Measurements from ENCODE around the gene FRMPD1.
"Not testable (repeated sequence)": the region's sequence is repeated elsewhere in the genome, so short reads cannot be mapped to it uniquely, and the experiment has no call there.

Gene FRMPD1

DNA sequence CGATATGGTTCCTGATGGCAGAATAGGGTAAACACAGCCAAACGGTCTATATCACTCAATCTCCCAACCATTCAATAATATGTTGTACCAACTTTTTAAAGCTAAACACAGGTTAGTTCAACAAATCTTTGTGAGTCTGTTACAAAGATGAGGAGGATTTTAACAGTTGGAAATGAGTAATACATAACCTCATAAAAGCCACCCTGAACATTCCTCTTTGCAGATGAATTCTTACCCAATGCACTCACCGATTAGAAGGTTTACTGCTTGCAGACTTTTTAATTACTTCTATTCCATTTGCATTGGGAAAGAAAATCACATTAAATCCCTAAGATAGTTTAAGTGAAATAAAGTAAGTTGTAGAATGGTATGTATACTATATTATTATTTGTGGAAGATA is 79.5 kb downstream of the FRMPD1 start:
- FAIRE-seq = no peak
- no peak for DNase-seq (ENCODE audit: extremely low spot score, insufficient read length, low read depth)

DNA sequence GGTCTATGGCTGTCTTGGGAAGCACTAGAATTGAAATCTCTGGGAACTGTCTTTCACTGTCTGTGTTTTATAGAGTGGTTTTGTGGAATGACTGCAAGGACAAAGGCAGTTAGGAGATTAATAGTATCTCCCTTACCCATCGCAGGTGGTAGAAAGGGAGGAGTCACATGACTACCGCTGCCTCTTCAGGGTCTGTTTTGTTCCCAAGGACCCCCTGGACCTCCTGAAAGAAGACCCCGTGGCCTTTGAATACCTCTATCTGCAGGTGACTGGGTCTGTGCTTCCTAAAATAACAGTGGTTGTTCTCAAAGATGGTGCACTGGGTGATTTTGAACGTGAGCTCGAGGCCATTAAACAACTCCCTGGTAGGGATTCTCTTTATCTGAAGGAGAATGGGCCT is 80.1 kb downstream of the FRMPD1 start:
- DNase-seq (ENCODE audit: extremely low spot score, insufficient read length, low read depth) (no peak), FAIRE-seq (no peak)

DNA sequence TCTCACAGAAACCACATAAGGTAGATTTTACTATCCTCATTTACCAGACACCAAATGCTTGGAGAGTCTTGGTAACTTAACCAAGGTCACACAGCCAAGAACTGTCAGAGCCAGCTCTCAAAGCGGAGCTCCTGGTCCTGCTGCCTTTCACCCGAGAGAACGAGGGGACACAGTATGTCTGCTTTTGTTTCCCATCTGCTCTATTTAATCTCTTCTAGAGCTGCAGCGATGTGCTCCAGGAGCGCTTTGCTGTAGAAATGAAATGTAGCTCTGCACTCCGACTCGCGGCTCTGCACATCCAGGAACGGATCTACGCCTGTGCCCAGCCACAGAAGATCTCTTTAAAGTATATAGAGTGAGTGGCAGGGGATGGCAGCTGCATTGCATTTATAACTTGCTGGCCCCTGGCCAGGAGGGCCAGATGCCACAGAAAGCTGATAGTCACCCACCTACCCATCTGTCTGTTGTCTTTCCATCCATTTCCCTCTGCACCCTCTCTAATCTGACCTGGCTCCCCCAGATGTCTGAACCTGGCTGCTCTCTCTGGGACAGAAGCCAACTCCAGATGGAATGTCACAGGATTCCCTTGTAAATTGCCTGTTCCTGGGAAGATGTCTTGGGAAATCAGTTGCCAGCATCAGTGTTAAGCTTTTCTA is 81.5 kb downstream of the FRMPD1 start:
- FAIRE-seq (no peak), DNase-seq (ENCODE audit: extremely low spot score, insufficient read length, low read depth) (no peak)

DNA sequence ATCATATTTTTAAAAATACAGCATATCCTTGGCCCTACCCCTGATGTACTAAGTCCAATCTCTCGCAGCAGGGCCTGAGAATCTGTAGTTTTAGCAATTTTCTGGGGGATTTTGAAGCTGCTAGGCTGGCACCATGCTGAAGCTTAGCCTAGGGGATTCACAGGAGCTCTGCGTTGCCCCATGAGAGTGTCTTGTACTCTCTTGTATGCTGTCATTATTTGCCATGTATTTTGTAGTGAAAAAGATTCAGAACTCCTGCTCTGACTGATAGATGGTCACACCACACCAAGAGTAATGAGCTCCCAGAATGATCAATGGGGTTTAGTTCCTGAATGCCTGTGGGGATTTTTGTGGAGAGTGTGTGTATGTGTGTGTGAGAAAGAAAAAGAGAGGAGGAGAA is 82.2 kb downstream of the FRMPD1 start:
- DNase-seq (ENCODE audit: extremely low spot score, insufficient read length, low read depth) (no peak), FAIRE-seq (no peak)

DNA sequence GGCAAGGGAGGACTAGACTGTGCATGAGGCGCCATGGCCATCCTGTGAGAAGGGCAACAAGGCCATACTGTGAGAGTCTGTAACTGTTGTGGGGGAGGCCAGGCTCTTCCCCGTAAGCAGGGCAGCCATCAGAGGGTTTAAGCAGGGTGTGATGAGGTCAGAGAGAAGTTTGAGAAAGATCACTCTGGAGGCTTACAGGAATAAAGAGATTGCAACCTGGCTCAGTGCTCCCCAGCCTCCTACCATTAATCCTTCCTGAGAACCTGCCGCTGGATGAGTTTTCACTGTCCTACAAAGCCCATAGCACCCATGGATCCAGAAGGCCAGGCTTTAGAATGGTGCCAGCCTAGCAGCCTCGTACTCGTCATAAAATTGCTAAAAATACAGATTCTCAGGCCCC is 88.5 kb downstream of the FRMPD1 start:
- no peak for DNase-seq (ENCODE audit: extremely low spot score, insufficient read length, low read depth)
- no peak for FAIRE-seq

DNA sequence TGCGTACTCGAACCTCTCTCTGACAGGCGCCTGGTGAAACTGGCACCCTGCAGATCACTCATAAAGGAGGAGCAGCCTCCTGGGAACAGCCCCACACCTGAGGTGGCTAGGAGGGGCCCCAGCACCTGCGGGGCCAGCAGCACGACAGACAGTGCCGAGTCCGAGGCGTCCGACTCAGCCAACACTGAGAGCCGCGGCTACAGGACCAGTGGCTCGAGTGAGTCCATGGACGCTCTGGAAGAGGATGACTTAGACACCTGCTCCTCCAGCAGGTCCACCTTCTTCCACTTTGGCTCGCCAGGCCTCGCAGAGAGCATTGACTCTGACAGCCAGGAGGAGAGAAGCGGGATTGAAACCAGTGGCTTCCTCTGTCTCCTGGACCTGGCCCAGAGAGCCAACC is 89.4 kb downstream of the FRMPD1 start:
- DNase-seq (ENCODE audit: extremely low spot score, insufficient read length, low read depth) = no peak
- FAIRE-seq = no peak

DNA sequence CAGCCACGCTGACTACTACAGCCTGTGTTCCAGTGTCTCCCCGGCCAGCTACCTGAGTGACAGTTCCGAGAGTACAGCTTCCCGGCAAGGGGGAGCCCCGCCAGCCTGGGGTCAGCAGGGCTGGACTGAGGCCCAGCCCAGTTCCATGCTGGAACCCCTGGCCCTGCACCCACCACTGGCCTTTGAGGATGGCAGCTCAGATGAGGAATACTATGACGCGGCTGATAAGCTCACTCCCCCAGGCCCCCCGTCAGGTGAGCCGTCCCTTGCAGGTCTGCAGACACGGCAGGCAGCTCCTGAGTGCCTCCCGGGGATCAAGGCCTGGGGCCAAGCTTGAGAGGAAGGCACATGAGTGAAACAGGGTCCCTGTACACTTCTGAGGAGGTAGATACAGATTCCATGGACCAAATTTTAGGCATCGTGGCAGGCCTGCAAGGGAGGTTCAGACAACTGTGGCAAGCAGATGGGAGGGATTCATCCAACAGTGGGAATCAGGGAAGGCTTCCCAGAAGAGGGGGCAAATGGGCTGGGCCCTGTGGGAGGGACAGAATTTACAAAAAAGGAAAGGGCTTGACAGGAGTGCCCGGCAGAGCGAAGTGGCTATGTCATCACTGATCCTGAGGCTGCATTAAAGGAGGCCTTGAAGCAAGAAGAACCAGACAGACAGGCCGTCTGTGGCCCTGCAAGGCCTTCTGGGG is 90.0 kb downstream of the FRMPD1 start:
- DNase-seq (ENCODE audit: extremely low spot score, insufficient read length, low read depth) (no peak), FAIRE-seq (no peak)

DNA sequence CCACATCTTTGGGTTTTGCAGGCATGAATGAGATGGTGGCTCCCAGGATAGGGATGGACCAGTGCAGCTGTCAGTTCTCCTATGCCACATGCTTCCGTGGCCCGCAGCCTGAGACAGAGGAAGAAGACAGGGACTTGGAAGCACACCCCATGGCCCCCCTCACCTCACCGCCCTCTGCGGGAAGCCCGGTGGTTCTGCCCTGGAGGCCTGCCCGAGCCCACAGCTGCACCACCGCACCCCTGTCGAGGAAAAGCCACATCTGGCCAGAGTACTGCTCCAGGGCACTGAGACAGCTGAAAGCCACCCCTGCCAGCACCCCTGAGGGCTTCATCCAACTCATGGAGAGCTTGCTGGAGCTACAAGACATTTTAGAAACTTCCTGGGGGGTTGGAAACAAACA is 95.2 kb downstream of the FRMPD1 start:
- no peak for FAIRE-seq
- DNase-seq (ENCODE audit: extremely low spot score, insufficient read length, low read depth) = no peak

DNA sequence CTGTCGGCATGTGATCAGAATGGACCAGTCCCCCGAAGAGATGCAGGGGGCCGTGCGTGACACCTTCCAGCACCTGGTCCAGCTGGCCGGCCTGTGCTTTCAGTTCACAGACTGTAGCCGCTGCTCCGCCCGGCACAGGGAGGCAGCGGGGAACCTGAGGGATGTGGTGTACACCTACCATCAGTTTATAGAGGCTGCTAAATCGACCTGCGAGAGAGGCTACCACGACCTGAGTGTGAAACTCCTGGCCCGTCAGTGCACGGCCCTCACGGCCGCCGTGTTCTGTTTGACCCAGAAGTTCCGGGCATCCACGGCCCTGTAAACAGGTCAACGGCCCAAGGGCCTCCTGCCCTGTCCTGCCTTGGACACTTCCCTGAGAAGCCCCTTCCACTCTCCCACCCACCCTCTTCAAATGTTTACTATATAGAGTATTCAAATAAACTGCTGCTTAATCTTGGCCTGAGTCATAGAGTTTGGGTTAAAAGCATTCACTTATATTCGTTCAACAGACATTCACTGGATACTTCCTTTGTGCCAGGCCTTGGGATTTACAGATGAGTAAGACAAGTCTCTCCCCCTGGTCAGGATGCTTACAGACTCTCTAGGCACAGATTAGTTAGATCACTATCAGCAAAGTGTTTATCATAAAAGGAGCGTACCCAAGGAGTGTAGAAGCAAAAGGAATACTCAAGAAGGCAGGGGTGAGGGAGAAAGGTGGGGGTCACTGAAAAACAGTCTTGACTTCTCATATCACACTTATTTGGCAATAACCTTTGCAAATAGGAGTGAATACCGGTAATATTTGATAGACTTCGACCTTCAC is 95.9 kb downstream of the FRMPD1 start:
- no peak for DNase-seq (ENCODE audit: extremely low spot score, insufficient read length, low read depth)
- FAIRE-seq = no peak

DNA sequence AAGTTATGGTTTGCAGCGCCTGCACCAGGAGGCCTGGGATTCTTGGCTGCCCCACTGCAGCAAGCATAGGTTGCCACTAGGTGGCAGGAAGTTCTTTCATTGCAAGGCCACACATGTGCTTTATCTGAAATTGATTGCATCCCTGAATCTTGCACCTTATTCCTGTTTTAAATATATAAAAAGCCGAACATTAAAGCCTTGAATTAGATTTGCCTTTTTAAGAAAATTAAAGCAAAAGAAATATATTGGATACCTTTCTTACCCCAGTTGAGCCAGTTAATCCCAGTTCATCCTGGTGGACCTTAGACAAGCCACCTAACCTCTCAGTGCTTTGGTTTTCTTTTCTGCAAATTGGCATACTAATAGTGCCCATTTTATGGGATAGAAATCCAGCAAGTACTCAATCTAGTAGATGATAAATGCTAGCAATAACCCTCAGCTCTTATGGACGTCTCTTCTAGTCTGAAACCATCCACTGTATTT is 96.6 kb downstream of the FRMPD1 start:
- peak; percentile 69 for DNase-seq (ENCODE audit: extremely low spot score, insufficient read length, low read depth)
- peak; percentile 92 for FAIRE-seq

DNA sequence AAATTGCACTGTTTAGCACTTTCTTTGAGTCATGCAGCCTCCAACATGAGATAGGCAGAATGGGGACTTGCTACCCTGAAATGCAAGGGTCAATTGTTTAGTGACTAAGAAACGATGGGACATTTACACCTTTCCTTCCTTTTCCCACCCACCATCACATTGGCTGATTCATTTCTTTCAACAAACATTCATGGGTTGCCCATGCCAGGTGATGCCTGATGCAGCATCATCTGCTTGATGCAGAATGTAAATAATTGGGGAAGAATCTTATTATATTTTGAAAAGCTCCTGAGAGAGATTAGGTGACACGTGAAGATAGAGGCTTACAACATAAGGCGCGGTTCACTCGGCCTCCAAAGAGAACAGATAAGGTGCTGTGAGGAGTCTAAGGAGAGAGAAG is 98.4 kb downstream of the FRMPD1 start:
- DNase-seq (ENCODE audit: extremely low spot score, insufficient read length, low read depth) = no peak
- no peak for FAIRE-seq

DNA sequence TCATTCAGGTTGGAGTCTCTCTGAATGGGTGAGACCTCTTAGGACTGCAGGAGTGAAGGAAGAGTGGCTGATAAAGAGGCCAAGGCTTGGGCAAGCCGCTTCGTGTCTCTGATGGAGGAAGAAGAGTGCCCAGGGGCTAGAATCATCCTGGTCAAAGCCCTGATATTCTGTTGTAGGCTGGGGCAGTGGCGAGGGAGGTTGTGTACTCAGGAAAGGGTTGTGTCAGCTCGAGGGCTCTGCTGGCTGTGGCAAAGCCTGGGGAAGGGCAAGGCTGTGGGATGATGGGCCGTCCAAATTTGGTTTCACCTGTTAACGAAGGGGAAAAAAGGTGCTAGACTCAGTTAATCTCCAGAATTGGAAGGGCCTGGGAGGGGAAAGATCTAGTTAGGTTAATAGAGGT is 100.4 kb downstream of the FRMPD1 start:
- FAIRE-seq (no peak), DNase-seq (ENCODE audit: extremely low spot score, insufficient read length, low read depth) (no peak)

DNA sequence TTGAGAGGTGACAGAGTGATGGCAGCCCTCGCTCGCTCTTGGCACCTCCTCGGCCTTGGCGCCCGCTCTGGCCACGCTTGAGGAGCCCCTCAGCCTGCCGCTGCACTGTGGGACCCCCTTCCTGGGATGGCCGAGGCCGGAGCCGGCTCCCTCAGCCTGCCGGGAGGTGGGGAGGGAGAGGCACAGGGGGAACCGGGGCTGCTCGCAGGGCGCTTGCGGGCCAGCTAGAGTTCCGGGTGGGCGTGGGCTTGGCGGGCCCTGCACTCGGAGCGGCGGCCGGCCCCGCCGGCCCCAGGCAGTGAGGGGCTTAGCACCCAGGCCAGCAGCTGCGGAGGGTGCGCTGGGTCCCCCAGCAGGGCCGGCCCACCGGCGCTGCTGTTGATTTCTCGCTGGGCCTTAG is 101.0 kb downstream of the FRMPD1 start:
- FAIRE-seq; DNase-seq (ENCODE audit: extremely low spot score, insufficient read length, low read depth): not testable (repeated sequence)

DNA sequence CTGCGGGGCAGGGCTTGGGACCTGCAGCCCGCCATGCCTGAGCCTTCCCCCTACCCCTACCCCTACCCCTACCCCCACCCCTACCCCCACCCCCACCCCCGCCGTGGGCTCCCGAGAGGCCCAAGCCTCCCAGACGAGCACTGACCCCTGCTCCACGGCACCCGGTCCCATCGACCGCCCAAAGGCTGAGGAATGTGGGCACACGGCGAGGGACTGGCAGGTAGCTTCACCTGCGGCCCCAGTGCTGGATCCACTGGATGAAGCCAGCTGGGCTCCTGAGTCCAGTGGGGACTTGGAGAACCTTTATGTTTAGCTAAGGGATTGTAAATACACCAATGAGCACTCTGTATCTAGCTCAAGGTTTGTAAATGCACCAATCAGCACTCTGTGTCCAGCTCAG is 101.4 kb downstream of the FRMPD1 start:
- FAIRE-seq; DNase-seq (ENCODE audit: extremely low spot score, insufficient read length, low read depth): not testable (repeated sequence)

DNA sequence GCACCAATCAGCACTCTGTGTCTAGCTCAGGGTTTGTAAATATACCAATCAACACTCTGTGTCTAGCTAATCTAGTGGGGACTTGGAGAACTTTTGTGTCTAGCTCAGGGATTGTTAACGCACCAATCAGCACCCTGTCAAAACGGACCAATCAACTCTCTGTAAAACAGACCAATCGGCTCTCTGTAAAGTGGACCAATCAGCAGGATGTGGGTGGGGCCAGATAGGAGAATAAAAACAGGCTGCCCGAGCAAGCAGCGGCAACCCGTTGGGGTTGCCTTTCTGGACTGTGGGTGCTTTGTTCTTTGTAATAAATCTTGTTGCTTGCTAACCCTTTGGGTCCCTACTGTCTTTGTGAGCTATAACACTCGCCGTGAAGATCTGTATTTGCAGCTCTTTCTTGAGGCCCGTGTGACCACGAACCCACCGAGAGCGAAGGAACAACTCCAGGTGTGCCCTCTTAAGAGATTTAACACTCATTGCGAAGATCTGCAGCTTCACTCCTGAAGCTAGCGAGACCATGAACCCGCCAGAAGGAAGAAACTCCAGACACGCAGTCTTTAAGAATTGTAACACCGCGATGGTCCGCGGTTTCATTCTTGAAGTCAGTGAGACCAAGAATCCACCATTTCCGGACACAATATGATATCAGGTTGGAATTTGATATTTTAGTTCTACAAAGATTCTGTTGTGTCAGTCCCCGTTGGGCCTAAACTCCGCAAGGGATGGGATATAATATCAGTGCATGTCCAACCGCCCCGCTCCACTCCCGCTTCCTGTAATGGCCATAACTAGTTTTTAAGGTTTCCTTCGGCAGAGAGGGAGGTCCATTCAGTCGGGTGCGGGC is 102.1 kb downstream of the FRMPD1 start:
- DNase-seq (ENCODE audit: extremely low spot score, insufficient read length, low read depth) = no peak
- FAIRE-seq = no peak

DNA sequence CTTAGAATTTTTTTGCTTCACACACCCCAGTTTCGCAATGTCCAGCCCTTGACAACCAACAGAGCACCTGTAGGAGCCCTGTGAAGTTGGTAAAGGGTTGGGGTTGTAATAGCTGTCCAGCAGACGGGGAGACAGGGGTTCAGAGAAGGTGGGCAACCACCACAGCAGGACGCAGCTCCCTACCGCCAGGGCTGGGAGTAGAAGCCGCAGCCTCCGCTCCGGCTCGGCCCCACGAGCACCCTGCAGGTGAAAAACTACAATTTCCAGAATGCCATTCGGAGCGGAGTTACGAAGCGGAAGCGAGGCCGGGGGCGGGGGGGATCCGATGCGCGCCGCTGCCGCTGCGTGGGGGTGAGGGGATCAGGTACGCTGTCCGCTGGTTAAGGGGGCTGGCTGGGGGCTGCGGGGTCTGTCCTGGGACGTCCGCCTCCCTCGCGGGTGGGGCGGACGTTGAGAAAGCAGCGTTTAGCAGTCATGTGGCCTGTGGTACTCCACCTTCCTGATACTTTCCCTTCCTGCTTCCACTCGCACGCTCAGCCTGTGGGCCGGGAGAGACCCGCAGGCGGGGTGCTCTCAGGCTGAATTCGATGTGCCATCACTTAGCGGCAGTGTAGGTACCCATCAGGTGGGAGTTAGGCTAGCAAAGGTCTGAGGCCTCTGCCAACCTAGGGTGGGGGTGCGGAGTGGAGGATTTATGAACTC is 102.9 kb downstream of the FRMPD1 start, which contains the start of gene TRMT10B:
Gene TRMT10B (plus strand): TSS at position 317 of the 702 bp plus-strand sequence. CDS start 8,127 bp downstream, outside the sequence.
- DNase-seq (ENCODE audit: extremely low spot score, insufficient read length, low read depth) = peak; percentile 79
- peak; percentile 82 for FAIRE-seq

DNA sequence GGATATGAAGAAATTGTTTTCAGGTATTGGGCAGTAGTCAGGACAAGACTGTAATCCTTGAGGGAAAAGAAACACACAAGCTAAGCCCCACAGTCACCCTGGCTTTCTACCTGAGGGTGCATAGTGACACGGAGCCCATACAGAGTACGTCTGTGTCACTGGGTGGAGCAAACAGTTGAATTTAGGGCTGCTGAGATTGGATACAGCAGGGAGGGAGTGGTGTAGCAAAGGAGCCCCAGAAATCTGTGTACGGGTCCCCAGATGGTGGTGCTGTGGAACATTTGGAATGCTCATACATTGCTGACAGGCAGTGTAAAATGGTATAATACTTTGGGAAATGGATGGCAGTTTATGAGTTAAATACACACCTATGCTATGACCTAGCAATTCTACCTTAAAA is 108.0 kb downstream of the FRMPD1 start:
- DNase-seq (ENCODE audit: extremely low spot score, insufficient read length, low read depth) = no peak
- FAIRE-seq = no peak

DNA sequence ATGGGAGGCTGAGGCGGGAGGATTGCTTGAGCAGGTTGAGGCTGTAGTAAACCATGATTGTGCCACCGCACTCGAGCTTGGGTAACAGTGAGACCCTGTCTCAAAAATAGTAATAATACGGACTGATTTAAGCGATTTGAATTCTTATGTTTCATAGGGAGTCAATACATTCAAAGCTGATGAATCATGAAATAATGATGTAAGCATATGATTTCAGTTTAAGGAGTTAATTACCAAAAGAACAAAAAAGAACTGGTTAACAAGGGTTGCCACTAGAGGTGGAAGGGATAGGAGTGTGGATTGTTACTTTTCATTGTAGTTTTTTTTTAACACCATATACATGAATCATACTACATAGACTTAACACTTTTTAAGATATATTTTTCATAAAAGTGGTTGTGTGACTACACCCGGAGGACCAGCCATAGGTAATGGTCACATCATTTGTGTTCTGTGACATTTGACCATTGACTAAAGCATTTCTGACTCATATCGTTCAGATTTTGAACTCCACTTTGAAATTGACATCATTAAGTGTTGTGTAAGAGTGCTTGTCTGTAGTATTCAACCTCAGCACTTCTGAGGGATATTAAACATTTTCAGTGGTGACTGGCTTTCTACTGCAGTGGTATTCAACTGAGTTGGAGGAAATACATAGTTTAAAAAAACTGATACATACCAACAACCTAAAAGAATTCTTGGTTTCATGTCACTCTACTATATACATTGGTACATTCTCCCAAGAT is 109.8 kb downstream of the FRMPD1 start:
- no peak for FAIRE-seq

DNA sequence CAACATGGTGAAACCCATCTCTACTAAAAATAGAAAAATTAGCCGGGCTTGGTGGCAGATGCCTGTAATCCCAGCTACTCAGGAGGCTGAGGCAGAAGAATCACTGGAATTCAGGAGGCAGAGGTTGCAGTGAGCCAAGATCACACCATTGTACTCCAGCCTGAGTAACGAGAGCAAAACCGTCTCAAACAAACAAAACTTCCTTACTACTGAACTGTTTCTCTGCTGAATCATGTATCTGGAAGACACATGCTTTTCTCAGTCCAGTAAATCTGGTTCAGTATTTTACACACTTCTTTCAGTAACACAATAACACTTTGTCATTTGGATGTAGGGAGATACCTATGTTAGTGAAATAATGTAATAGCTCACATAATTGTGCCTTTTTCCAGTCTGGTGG is 110.8 kb downstream of the FRMPD1 start:
- DNase-seq (ENCODE audit: extremely low spot score, insufficient read length, low read depth) (no peak), FAIRE-seq (no peak)

More for the DNA sequence above, 109.8 kb downstream of the FRMPD1 start:
- DNase-seq (ENCODE audit: extremely low spot score, insufficient read length, low read depth) = no peak

All from GM18507 (cell line).